HAP-1 (cell line): ENCODE results near the gene C16orf90.
A peak's percentile ranks its signal among the peaks of the same experiment; 100 is the strongest.
"Not testable (repeated sequence)": the region's sequence is repeated elsewhere in the genome, so short reads cannot be mapped to it uniquely, and the experiment has no call there.

Experiments used
- DNase-seq, 2 experiments: peaks; one replicate each; pipeline ENCODE4 v3.0.0-alpha.2; 2016 to 2020; ENCODE audit warnings: low spot score in 2 of 2
- H3K27me3 ChIP-seq: fragments of 250-450 bp; sonication (Bioruptor Pico); 2 replicates; pipeline ENCODE4 v1.5.1; 2020; ENCODE audit warnings: low read depth, mild to moderate bottlenecking, moderate library complexity
- H3K36me3 ChIP-seq: fragments of 250-450 bp; sonication (Bioruptor Pico); replicated peaks from 2 replicates; pipeline ENCODE4 v1.5.1; 2020; ENCODE audit warnings: mild to moderate bottlenecking
- H3K4me1 ChIP-seq: fragments of 250-450 bp; sonication (Bioruptor Pico); 2 replicates; pipeline ENCODE4 v1.5.1; 2020; ENCODE audit warnings: mild to moderate bottlenecking
- H3K4me3 ChIP-seq: fragments of 250-450 bp; sonication (Bioruptor Pico); 2 replicates; pipeline ENCODE4 v1.5.1; 2020; ENCODE audit warnings: mild to moderate bottlenecking, moderate library complexity
- H3K9me3 ChIP-seq: fragments of 250-450 bp; sonication (Bioruptor Pico); 2 replicates; pipeline ENCODE4 v1.5.1; 2020; ENCODE audit warnings: mild to moderate bottlenecking, moderate library complexity
- in situ Hi-C: fragments of 300-500 bp; cut with MboI; formaldehyde crosslinking; loops from 3 replicates; pipeline ENCODE4 v1.14.3; 2020; ENCODE audit warnings: low sequenced_read_pairs, inconsistent platforms, mixed read lengths

Gene C16orf90

GRCh38 chr16:3495176-3495575, at the start of gene C16orf90:
TSS of gene C16orf90 (minus strand) at chr16:3495489. CDS start at chr16:3495421, 68 bp downstream.
- DNase-seq = no peak
- Histone ChIP-seq H3K36me3 (no peaks in the 10 kb centered on the region), H3K9me3 (no peaks in the 10 kb centered on the region), H3K4me3 (no peak within 1 kb of the TSS), H3K4me1 (no peaks in the 10 kb centered on the region), H3K27me3 (no peaks in the 10 kb centered on the region)
- in situ Hi-C loops = no loop called here

DNA sequence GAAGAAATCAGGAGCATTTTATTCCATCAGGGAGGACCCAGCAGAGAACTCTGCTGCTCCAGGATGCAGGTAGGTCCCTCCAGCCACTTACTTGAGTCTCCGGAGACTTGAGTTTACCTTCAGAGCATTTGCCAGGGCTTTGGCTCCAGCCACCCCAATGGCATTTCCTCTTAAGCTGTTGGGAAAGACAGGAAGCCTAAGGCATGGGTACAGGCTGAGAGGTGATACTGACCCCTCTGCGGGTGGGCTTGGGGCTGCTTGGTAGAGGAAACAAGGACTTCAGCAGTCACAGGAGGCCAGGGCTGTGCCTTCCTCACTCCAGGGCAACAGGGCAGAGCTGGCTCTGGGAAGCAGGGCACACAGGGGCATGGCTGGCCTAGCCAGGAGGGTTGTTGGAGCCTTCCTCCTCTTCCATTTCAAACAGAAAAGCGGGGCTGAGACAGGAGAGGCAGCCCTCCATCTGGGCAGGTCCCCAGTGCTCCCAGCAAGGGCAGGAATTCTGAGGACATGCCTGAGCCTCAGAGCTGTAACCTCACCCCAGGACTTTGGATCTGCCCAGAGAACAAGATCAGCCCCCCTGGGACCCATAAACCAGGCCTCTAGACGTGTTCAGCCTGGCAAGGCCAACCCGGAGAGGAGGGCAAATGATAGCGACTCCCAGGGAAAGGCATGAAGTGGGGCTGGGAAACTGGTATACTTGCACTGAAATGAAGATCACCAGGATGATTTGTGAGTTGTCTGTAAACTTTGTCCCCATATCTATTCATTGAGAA, 47.5 kb upstream of the C16orf90 start:
- peak in 1 of 2 experiments; percentile 28 for DNase-seq
- H3K36me3 ChIP-seq = 0 out of 2 replicates have a peak, but pooled peaks cover 3% of the 10 kb centered on the region
- in situ Hi-C loops = no loop called here
- no peaks in the 10 kb centered on the region for H3K4me1 ChIP-seq
- no peaks in the 10 kb centered on the region for H3K9me3 ChIP-seq
- H3K4me3 ChIP-seq = no peak overlapping the region
- H3K27me3 ChIP-seq = no peaks in the 10 kb centered on the region

DNA sequence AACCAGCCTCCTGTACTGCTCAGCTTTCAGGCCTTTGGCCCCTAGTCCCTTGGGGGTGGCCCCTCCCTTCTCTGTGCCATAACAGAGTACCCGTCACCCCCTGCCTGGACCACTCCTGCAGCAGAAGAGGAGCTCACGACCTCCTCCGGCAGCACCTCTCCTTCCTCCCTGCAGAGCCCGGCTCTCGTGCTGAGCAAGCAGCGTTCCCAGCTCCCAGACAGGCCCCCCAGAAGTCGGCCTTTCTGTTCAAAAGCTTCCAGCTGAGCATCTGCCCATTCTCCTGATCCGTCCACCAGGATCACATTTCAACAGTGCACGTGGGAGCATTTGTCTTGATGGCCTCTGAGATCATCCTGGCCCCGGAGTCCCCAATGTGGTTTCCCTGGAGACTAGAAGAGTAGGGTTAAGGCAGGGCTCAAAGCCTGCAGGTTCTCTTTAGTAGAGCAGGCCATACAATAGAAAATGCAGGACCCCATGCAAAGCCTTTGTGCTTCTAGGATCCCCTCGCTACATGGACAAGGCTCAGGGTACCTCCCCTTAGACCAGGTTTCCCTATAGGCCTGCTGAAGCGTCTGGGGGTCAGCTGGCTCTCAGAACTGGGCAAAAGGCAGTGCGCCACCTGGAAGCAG, 46.4 kb upstream of the C16orf90 start:
- Histone ChIP-seq H3K9me3 (no peaks in the 10 kb centered on the region), H3K27me3 (no peaks in the 10 kb centered on the region), H3K4me3 (no peak overlapping the region), H3K4me1 (no peaks in the 10 kb centered on the region), H3K36me3 (0 out of 2 replicates have a peak, but pooled peaks cover 6% of the 10 kb centered on the region)
- DNase-seq = no peak
- in situ Hi-C loops = no loop called here

GRCh38 chr16:3538222-3538621, 42.9 kb upstream of the C16orf90 start:
- no peaks in the 10 kb centered on the region for H3K9me3 ChIP-seq
- no peaks in the 10 kb centered on the region for H3K4me1 ChIP-seq
- H3K27me3 ChIP-seq = no peaks in the 10 kb centered on the region
- H3K36me3 ChIP-seq = peaks cover 13% of the 10 kb centered on the region; the same call in 1 of the 2 replicates
- no peak overlapping the region for H3K4me3 ChIP-seq
- no peak for DNase-seq
- in situ Hi-C loops = no loop called here

DNA sequence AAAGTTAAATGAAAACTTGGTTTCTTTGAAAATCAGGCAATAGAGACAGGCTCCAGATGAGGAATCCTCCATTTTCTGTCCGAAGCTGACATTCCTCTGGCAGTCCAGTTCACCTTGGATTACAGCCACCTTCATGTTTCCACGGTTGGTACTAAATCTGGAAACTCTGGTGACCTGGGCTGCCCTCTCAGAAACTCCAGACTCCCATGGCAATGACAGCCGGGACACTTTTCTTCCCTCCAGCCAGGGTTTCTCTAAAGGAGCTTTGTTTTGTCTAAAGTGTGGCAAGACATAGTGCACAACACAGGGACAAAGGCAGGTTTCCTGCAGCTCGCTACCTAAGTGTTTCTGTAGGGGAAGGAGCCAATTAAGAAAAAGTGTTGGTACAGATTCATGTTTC, 41.6 kb upstream of the C16orf90 start:
- H3K36me3 ChIP-seq = peaks cover 19% of the 10 kb centered on the region
- in situ Hi-C loops = no loop called here

GRCh38 chr16:3536271-3536731, 41.0 kb upstream of the C16orf90 start:
- DNase-seq = no peak
- no peaks in the 10 kb centered on the region for H3K27me3 ChIP-seq
- H3K36me3 ChIP-seq = peaks cover 19% of the 10 kb centered on the region
- H3K9me3 ChIP-seq = no peaks in the 10 kb centered on the region
- H3K4me3 ChIP-seq = no peak overlapping the region
- H3K4me1 ChIP-seq = no peaks in the 10 kb centered on the region
- in situ Hi-C loops = no loop called here

More for the DNA sequence above, 41.6 kb upstream of the C16orf90 start:
- Histone ChIP-seq H3K27me3 (no peaks in the 10 kb centered on the region), H3K4me1 (no peaks in the 10 kb centered on the region), H3K9me3 (no peaks in the 10 kb centered on the region), H3K4me3 (no peak overlapping the region)
- DNase-seq = no peak

- Histone ChIP-seq H3K4me1 (no peaks in the 10 kb centered on the region), H3K36me3 (peaks cover 19% of the 10 kb centered on the region), H3K9me3 (no peaks in the 10 kb centered on the region), H3K27me3 (no peaks in the 10 kb centered on the region), H3K4me3 (no peak overlapping the region)
- in situ Hi-C loops = no loop called here
- no peak for DNase-seq
Measured at GRCh38 chr16:3534126-3534525, 38.8 kb upstream of the C16orf90 start.

GRCh38 chr16:3532741-3533140, 37.5 kb upstream of the C16orf90 start:
- in situ Hi-C loops = no loop called here
- Histone ChIP-seq H3K9me3 (no peaks in the 10 kb centered on the region), H3K4me1 (no peaks in the 10 kb centered on the region), H3K4me3 (no peak overlapping the region), H3K27me3 (no peaks in the 10 kb centered on the region), H3K36me3 (peaks cover 24% of the 10 kb centered on the region)
- DNase-seq = no peak

- Histone ChIP-seq H3K36me3 (peaks cover 15% of the 10 kb centered on the region), H3K27me3 (no peaks in the 10 kb centered on the region), H3K4me1 (no peaks in the 10 kb centered on the region), H3K4me3 (no peak overlapping the region), H3K9me3 (no peaks in the 10 kb centered on the region)
- in situ Hi-C loops = no loop called here
- no peak for DNase-seq
Measured at GRCh38 chr16:3530371-3530914, 35.2 kb upstream of the C16orf90 start.

- Histone ChIP-seq H3K36me3 (peaks cover 15% of the 10 kb centered on the region), H3K27me3 (no peaks in the 10 kb centered on the region), H3K9me3 (no peaks in the 10 kb centered on the region), H3K4me3 (no peak overlapping the region), H3K4me1 (no peaks in the 10 kb centered on the region)
- in situ Hi-C loops = no loop called here
- DNase-seq = no peak
Measured at GRCh38 chr16:3529175-3529574, 33.9 kb upstream of the C16orf90 start.

GRCh38 chr16:3528406-3528805, 33.1 kb upstream of the C16orf90 start:
- Histone ChIP-seq H3K4me3 (no peak overlapping the region), H3K27me3 (no peaks in the 10 kb centered on the region), H3K36me3 (peaks cover 15% of the 10 kb centered on the region), H3K4me1 (no peaks in the 10 kb centered on the region), H3K9me3 (no peaks in the 10 kb centered on the region)
- no peak for DNase-seq
- in situ Hi-C loops = no loop called here

- in situ Hi-C loops, H3K4me1 ChIP-seq, H3K36me3 ChIP-seq, H3K27me3 ChIP-seq, H3K4me3 ChIP-seq, H3K9me3 ChIP-seq: not testable (repeated sequence)
- peak; percentile 28 to 87 for DNase-seq
Measured at GRCh38 chr16:3527216-3527829, 32.0 kb upstream of the C16orf90 start.

DNA sequence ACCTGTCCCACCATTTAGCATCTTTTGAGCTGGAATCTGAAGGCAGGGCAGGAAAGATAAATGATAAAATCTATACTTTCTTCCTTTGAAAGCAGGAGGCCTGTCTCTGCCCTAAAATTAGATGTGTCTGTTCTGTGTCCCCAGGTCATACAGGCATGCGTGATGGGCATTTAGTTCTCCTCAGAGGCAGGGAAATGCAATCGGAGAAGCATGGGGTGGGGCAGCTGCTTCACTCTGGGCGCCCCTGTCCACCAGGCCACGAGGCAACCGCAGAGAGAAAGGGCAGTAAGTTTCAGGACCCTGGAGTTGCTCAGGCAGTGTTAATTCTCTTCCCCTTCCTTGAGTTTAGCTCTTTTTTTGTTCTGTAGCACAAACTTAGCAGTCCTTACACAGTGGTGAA, 30.7 kb upstream of the C16orf90 start:
- H3K36me3 ChIP-seq = peaks cover 8% of the 10 kb centered on the region
- no peak overlapping the region for H3K4me3 ChIP-seq
- no peaks in the 10 kb centered on the region for H3K4me1 ChIP-seq
- no peaks in the 10 kb centered on the region for H3K27me3 ChIP-seq
- in situ Hi-C loops = no loop called here
- H3K9me3 ChIP-seq = no peaks in the 10 kb centered on the region
- DNase-seq = no peak

DNA sequence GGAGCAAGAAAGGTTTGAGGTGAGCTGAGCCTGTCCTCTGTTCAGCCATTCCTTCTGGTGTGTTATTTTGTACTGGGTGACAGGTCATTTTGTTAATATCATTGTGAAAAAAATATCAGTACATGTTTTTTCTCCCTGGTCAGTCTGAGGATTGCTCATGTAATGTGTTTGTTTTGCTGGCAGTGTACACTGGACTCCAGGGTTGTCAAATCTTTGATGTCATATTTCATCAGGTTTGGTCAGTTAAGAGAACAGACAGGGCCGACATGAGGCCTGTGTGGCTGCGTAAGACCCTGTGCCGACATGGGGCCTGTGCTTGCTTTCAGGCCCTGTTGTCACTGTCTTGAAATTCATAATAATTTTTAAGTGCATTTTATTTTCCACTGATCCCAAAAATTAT, 28.0 kb upstream of the C16orf90 start:
- Histone ChIP-seq H3K27me3 (no peaks in the 10 kb centered on the region), H3K4me3 (no peak overlapping the region), H3K4me1 (no peaks in the 10 kb centered on the region), H3K36me3 (no peaks in the 10 kb centered on the region; the same call in none of the 2 replicates), H3K9me3 (no peaks in the 10 kb centered on the region)
- no peak for DNase-seq
- in situ Hi-C loops = no loop called here
